ENCODE measurements around the gene REN. TPM values are rescaled to one million over a fixed set of nuclear protein-coding genes. Genes with fewer than 3 reads are reported as not detected.

Gene REN
- total and polyA plus RNA-seq, 9 of the 15 experiments (the other 6 are each of a cell fraction or from before 2014, with no cell fraction given) = 1.7 to 9.9 (median 3.1) TPM

GRCh38 chr1:204212715-204213114 is 46.6 kb upstream of the REN start (continued):
- no peak for TF ChIP-seq CREB5 (CRISPR knock-in tag; IDR thresholded peaks at IDR 0.05)
- TF ChIP-seq POLR3G (IDR thresholded peaks at IDR 0.05; ENCODE audit: extremely low read depth, insufficient read length, insufficient replicate concordance) = no peak
- TF ChIP-seq RFX1 (IDR thresholded peaks at IDR 0.05) = no peak
- TF ChIP-seq ZNF318 (IDR thresholded peaks at IDR 0.05; ENCODE audit: borderline replicate concordance in 1 of 2, low read depth in 1 of 2) = no peak
- TF ChIP-seq ZNF274 (IDR thresholded peaks at IDR 0.05; ENCODE audit: borderline replicate concordance, low read depth, low read length) = no peak
- no peak for TF ChIP-seq ZNF408 (CRISPR knock-in tag; IDR thresholded peaks at IDR 0.05; ENCODE audit: low read depth)
- no peak for TF ChIP-seq ZNF384 (IDR thresholded peaks at IDR 0.05; ENCODE audit: low read depth, low read length)
- TF ChIP-seq ILF3 (IDR thresholded peaks at IDR 0.05; ENCODE audit: borderline replicate concordance) = no peak

Data from K562 (cell line).